Astrocyte (in vitro differentiated cells and primary cell): Measurements from ENCODE around the gene ARHGEF3. TPM values are rescaled to one million over a fixed set of nuclear protein-coding genes. Genes with fewer than 3 reads are reported as not detected.
A peak's percentile ranks its signal among the peaks of the same experiment; 100 is the strongest.

ENCODE experiments used
- DNase-seq: peaks from one replicate; pipeline ENCODE4 v3.0.0-alpha.2; 2010; ENCODE audit warnings: low read depth
- FAIRE-seq: peaks from 2 replicates; lab custom pipeline; 2011; peaks lifted over from hg19 to GRCh38; lab: Jason Lieb, UNC
- H2AFZ ChIP-seq: 2 replicates; pipeline ENCODE4 v1.6.0; 2012; ENCODE audit warnings: low read depth, low read length, inconsistent platforms
- H3K27ac ChIP-seq: 2 replicates; pipeline ENCODE4 v1.5.1; 2011; ENCODE audit warnings: low read depth, low read length, inconsistent platforms
- H3K27me3 ChIP-seq: 2 replicates; pipeline ENCODE4 v1.6.0; 2011; ENCODE audit warnings: low read length, inconsistent platforms; ENCODE audit not compliant: insufficient read depth
- H3K36me3 ChIP-seq: 2 replicates; pipeline ENCODE4 v1.5.1; 2011; ENCODE audit warnings: low read length, inconsistent platforms; ENCODE audit not compliant: insufficient read depth
- H3K4me1 ChIP-seq: 2 replicates; pipeline ENCODE4 v1.5.1; 2011; ENCODE audit warnings: low read length, inconsistent platforms; ENCODE audit not compliant: insufficient read depth
- H3K4me2 ChIP-seq: 2 replicates; pipeline ENCODE4 v1.6.0; 2012; ENCODE audit warnings: low read length, inconsistent platforms
- H3K4me3 ChIP-seq: 2 replicates; pipeline ENCODE4 v1.5.1; 2011; ENCODE audit warnings: low read depth, mild to moderate bottlenecking, low read length, inconsistent platforms; ENCODE audit not compliant: insufficient read depth
- H3K79me2 ChIP-seq: 2 replicates; pipeline ENCODE4 v1.6.0; 2012; ENCODE audit warnings: mild to moderate bottlenecking, low read length, inconsistent platforms; ENCODE audit not compliant: insufficient read depth
- H3K9ac ChIP-seq: 2 replicates; pipeline ENCODE4 v1.6.0; 2012; ENCODE audit warnings: mild to moderate bottlenecking, low read length, inconsistent platforms
- H3K9me3 ChIP-seq: 2 replicates; pipeline ENCODE4 v1.5.1; 2012; ENCODE audit warnings: low read depth, mild to moderate bottlenecking, low read length, inconsistent platforms; ENCODE audit not compliant: insufficient read depth
- H4K20me1 ChIP-seq: 2 replicates; pipeline ENCODE4 v1.6.0; 2012; ENCODE audit warnings: low read length, inconsistent platforms; ENCODE audit not compliant: insufficient read depth
- H3K27ac Mint-ChIP-seq: one replicate; pipeline ENCODE4 v1.8.0; 2021; ENCODE audit warnings: mild to moderate bottlenecking, mixed read lengths; ENCODE audit not compliant: unreplicated experiment
- H3K27me3 Mint-ChIP-seq: one replicate; pipeline ENCODE4 v1.8.0; 2021; ENCODE audit warnings: low read depth, mixed read lengths; ENCODE audit not compliant: unreplicated experiment
- H3K36me3 Mint-ChIP-seq: one replicate; pipeline ENCODE4 v1.8.0; 2021; ENCODE audit warnings: low read depth, mixed read lengths; ENCODE audit not compliant: unreplicated experiment
- H3K4me1 Mint-ChIP-seq: one replicate; pipeline ENCODE4 v1.8.0; 2021; ENCODE audit warnings: low read depth, mixed read lengths; ENCODE audit not compliant: unreplicated experiment
- H3K4me3 Mint-ChIP-seq: one replicate; pipeline ENCODE4 v1.8.0; 2021; ENCODE audit warnings: mild to moderate bottlenecking, moderate library complexity, mixed read lengths; ENCODE audit not compliant: unreplicated experiment
- H3K9me3 Mint-ChIP-seq: one replicate; pipeline ENCODE4 v1.8.0; 2021; ENCODE audit warnings: mild to moderate bottlenecking, mixed read lengths; ENCODE audit not compliant: unreplicated experiment
- EZH2 ChIP-seq: IDR thresholded peaks from 2 replicates; pipeline ENCODE4 v1.6.1; 2012; ENCODE audit warnings: mild to moderate bottlenecking, low read length, inconsistent platforms; ENCODE audit not compliant: insufficient read depth
- total RNA-seq: library from RNA; stranded (reverse); gene quantifications from 2 replicates; pipeline ENCODE4 v1.2.1, GENCODE V29; 2021
- TF ChIP-seq, protein P1 (sequence below): IDR thresholded peaks from 2 replicates; pipeline ENCODE4 v1.5.1; 2011; ENCODE audit warnings: low read depth, mild to moderate bottlenecking, inconsistent platforms, low read length, moderate library complexity; ENCODE audit not compliant: insufficient read depth

Gene ARHGEF3
- total RNA-seq, 1 donor from 2014 or later, result 14.9 TPM

- Histone ChIP-seq H3K79me2 (no peaks in the 10 kb centered on the region), H3K4me1 (peaks cover 23% of the 10 kb centered on the region), H3K36me3 (no peaks in the 10 kb centered on the region), H3K4me2 (peak overlapping the region; percentile 70), H3K27me3 (no peaks in the 10 kb centered on the region), H4K20me1 (no peaks in the 10 kb centered on the region), H3K4me3 (no peak overlapping the region), H3K9ac (peak overlapping the region; percentile 35), H2AFZ (no peak overlapping the region), H3K27ac (peak overlapping the region; percentile 46), H3K9me3 (peaks cover 2% of the 10 kb centered on the region)
- Mint-ChIP-seq H3K9me3 (no peaks in the 10 kb centered on the region), H3K4me3 (peak overlapping the region; percentile 30), H3K27ac (peak overlapping the region; percentile 95), H3K4me1 (peaks cover 35% of the 10 kb centered on the region), H3K36me3 (no peaks in the 10 kb centered on the region), H3K27me3 (no peaks in the 10 kb centered on the region)
- DNase-seq, result peak; percentile 81
- no peak for TF ChIP-seq EZH2
- TF ChIP-seq, protein P1, sequence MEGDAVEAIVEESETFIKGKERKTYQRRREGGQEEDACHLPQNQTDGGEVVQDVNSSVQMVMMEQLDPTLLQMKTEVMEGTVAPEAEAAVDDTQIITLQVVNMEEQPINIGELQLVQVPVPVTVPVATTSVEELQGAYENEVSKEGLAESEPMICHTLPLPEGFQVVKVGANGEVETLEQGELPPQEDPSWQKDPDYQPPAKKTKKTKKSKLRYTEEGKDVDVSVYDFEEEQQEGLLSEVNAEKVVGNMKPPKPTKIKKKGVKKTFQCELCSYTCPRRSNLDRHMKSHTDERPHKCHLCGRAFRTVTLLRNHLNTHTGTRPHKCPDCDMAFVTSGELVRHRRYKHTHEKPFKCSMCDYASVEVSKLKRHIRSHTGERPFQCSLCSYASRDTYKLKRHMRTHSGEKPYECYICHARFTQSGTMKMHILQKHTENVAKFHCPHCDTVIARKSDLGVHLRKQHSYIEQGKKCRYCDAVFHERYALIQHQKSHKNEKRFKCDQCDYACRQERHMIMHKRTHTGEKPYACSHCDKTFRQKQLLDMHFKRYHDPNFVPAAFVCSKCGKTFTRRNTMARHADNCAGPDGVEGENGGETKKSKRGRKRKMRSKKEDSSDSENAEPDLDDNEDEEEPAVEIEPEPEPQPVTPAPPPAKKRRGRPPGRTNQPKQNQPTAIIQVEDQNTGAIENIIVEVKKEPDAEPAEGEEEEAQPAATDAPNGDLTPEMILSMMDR, result no peak
- no peak for FAIRE-seq
These were observed 38.3 kb upstream of the ARHGEF3 start for GRCh38 chr3:56839784-56840715.

- Histone ChIP-seq H3K9ac (no peak overlapping the region), H3K27me3 (no peaks in the 10 kb centered on the region), H3K36me3 (no peaks in the 10 kb centered on the region), H4K20me1 (no peaks in the 10 kb centered on the region), H3K9me3 (no peaks in the 10 kb centered on the region), H3K27ac (no peak overlapping the region), H3K4me3 (no peak overlapping the region), H3K4me1 (peaks cover 23% of the 10 kb centered on the region), H2AFZ (no peak overlapping the region), H3K4me2 (no peak overlapping the region), H3K79me2 (no peaks in the 10 kb centered on the region)
- peaks cover 35% of the 10 kb centered on the region for H3K4me1 Mint-ChIP-seq
- TF ChIP-seq, protein P1, result no peak
- TF ChIP-seq EZH2, result no peak
- no peaks in the 10 kb centered on the region for H3K36me3 Mint-ChIP-seq
- DNase-seq (no peak), FAIRE-seq (no peak)
- no peak overlapping the region for H3K4me3 Mint-ChIP-seq
- no peak overlapping the region for H3K27ac Mint-ChIP-seq
- H3K27me3 Mint-ChIP-seq, result no peaks in the 10 kb centered on the region
- no peaks in the 10 kb centered on the region for H3K9me3 Mint-ChIP-seq
These were observed 36.7 kb upstream of the ARHGEF3 start for GRCh38 chr3:56838448-56838847.
